GM20000 (cell line): ENCODE results near the gene RCAN2.

Experiments used
- DNase-seq: peaks from one replicate; pipeline ENCODE4 v3.0.0; 2012; ENCODE audit warnings: low spot score
- TF ChIP-seq, protein P1 (sequence below): IDR thresholded peaks from 2 replicates; pipeline ENCODE4 v1.5.1; 2012; ENCODE audit warnings: mild to moderate bottlenecking, control low read depth; ENCODE audit errors: extremely low read depth, missing control alignments

The RCAN2 gene

DNA sequence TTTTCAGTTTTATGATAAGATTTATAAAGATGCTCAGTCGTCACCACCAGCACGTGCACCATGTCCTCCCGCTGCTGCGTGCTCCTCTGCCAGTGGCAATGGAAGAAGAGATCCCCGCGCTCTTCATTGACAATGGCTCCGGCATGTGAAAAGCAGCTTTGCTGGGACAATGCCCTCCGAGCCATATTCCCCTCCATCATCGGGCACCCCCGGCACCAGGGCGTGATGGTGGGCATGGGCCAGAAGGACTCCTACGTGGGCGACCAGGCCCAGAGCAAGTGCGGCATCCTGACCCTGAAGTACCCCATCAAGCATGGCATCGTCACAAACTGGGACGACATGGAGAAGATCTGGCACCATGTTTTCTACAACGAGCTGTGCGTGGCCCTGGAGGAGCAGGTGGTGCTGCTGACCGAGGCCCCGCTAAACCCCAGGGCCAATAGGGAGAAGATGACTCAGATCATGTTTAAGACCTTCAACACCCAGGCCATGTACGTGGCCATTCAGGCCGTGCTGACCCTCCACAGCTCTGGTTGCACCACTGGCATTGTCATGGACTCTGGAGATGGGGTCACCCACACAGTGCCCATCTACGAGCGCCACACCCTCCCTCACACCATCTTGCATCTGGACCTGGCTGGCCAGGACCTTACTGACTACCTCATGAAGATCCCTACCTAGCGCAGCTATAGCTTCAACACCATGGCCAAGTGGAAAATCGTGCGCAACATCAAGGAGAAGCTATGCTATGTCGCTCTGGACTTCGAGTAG, 286.2 kb downstream of the RCAN2 start:
- DNase-seq = no peak
- TF ChIP-seq, protein P1, sequence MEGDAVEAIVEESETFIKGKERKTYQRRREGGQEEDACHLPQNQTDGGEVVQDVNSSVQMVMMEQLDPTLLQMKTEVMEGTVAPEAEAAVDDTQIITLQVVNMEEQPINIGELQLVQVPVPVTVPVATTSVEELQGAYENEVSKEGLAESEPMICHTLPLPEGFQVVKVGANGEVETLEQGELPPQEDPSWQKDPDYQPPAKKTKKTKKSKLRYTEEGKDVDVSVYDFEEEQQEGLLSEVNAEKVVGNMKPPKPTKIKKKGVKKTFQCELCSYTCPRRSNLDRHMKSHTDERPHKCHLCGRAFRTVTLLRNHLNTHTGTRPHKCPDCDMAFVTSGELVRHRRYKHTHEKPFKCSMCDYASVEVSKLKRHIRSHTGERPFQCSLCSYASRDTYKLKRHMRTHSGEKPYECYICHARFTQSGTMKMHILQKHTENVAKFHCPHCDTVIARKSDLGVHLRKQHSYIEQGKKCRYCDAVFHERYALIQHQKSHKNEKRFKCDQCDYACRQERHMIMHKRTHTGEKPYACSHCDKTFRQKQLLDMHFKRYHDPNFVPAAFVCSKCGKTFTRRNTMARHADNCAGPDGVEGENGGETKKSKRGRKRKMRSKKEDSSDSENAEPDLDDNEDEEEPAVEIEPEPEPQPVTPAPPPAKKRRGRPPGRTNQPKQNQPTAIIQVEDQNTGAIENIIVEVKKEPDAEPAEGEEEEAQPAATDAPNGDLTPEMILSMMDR = no peak

- DNase-seq = no peak
- TF ChIP-seq, protein P1 = no peak
These were observed 287.7 kb downstream of the RCAN2 start for GRCh38 chr6:46203391-46204177.

GRCh38 chr6:46201702-46202101, 289.5 kb downstream of the RCAN2 start:
- TF ChIP-seq, protein P1 = no peak
- DNase-seq = no peak

GRCh38 chr6:46199387-46199786, 291.9 kb downstream of the RCAN2 start:
- TF ChIP-seq, protein P1 = no peak
- DNase-seq = no peak

- no peak for DNase-seq
- TF ChIP-seq, protein P1 = no peak
These were observed 299.3 kb downstream of the RCAN2 start for GRCh38 chr6:46191961-46192360.

DNA sequence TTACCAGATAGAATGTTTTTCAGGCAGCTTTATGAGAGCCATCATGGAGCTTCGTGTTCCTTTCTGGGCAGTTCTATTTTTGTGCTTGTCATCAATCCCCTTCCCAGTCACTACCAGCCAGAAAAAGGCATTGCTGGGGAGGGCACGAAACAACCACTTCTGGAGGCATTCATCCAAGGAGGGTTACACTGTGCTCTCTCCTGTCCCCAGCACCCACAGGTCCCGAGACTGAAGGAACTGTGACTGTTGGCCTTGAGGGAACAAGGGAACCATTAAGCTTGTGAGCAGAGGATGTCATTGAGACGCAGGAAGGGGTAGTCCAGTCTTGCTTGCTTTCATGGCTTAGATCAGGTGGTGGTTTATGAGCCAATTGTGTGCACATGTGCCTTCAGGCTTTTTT, 300.4 kb downstream of the RCAN2 start:
- no peak for DNase-seq
- TF ChIP-seq, protein P1 = no peak

DNA sequence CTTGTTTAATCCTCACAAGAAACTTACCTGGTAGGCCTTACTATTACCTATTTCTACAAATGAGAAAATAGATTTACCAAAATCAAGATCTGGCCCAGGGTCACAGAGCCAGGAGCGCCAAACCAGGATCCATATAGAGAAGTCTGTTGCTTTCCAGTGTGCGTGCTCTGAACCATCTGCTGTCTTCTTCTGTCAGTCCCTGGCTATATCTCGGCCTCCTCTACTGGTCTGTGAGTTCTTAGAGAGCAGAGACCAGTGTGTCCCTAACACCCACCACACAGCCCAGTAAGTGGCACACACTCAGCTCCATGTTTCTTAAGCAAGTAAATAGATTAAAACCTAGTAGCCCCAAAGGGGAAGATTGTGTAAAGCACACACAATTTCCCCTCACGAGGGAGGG, 301.5 kb downstream of the RCAN2 start:
- DNase-seq = no peak
- TF ChIP-seq, protein P1 = no peak
